Hepatocyte (in vitro differentiated cells): ENCODE data around the gene OPN1LW.
"Not testable (repeated sequence)": the region's sequence is repeated elsewhere in the genome, so short reads cannot be mapped to it uniquely, and the experiment has no call there.

Experiments
- CTCF ChIP-seq: fragments of 200-600 bp; sonication (generic); IDR thresholded peaks from 2 replicates; pipeline ENCODE4 v1.5.1; 2016; ENCODE audit warnings: antibody characterized with exemption, mild to moderate bottlenecking; ENCODE audit not compliant: poor library complexity
- EZH2 ChIP-seq: fragments of 200-600 bp; sonication (generic); IDR thresholded peaks from 2 replicates; pipeline ENCODE4 v1.6.1; 2016; ENCODE audit warnings: antibody characterized with exemption, mild to moderate bottlenecking, borderline replicate concordance
- EZH2phosphoT487 ChIP-seq: fragments of 200-600 bp; sonication (generic); IDR thresholded peaks from one replicate; pipeline ENCODE4 v1.6.1; 2018; ENCODE audit warnings: antibody characterized with exemption, mild to moderate bottlenecking, low read depth, moderate library complexity; ENCODE audit not compliant: unreplicated experiment, severe bottlenecking

GRCh38 chrX:154196466-154196865, 52.4 kb downstream of the OPN1LW start:
- not testable (repeated sequence) for TF ChIP-seq CTCF, EZH2, EZH2phosphoT487
